Osteoblast (primary cell): Measurements from ENCODE around the gene TM4SF1. TPM values are rescaled to one million over a fixed set of nuclear protein-coding genes. Genes with fewer than 3 reads are reported as not detected.
A peak's percentile ranks its signal among the peaks of the same experiment; 100 is the strongest.

Experiments
- DNase-seq: peaks from one replicate; pipeline ENCODE4 v3.0.0; 2011; ENCODE audit warnings: low spot score, mixed read lengths; ENCODE audit not compliant: insufficient read length; ENCODE audit errors: missing footprints
- H2AFZ ChIP-seq: 2 replicates; pipeline ENCODE4 v1.6.0; 2011; ENCODE audit warnings: mild to moderate bottlenecking, low read length
- H3K27ac ChIP-seq: 2 replicates; pipeline ENCODE4 v1.5.1; 2011; ENCODE audit warnings: mild to moderate bottlenecking, low read depth, low read length, moderate library complexity
- H3K27me3 ChIP-seq: 2 replicates; pipeline ENCODE4 v1.6.0; 2012; ENCODE audit warnings: mild to moderate bottlenecking, control low read depth, inconsistent platforms, low read length, moderate library complexity; ENCODE audit not compliant: insufficient read depth
- H3K36me3 ChIP-seq: 2 replicates; pipeline ENCODE4 v1.5.1; 2011; ENCODE audit warnings: mild to moderate bottlenecking, low read length, control low read depth, moderate library complexity; ENCODE audit not compliant: insufficient read depth
- H3K4me1 ChIP-seq: 2 replicates; pipeline ENCODE4 v1.5.1; 2011; ENCODE audit warnings: mild to moderate bottlenecking, low read length, control low read depth, moderate library complexity; ENCODE audit not compliant: insufficient read depth
- H3K4me2 ChIP-seq: 2 replicates; pipeline ENCODE4 v1.6.0; 2011; ENCODE audit warnings: mild to moderate bottlenecking, low read length; ENCODE audit not compliant: insufficient read depth
- H3K4me3 ChIP-seq: fragments of 200-600 bp; sonication (generic); 3 replicates; pipeline ENCODE4 v1.5.1; 2012; ENCODE audit warnings: mild to moderate bottlenecking, low read length, inconsistent platforms; ENCODE audit not compliant: insufficient read depth
- H3K79me2 ChIP-seq: 2 replicates; pipeline ENCODE4 v1.6.0; 2012; ENCODE audit warnings: mild to moderate bottlenecking, low read length, control low read depth, inconsistent platforms; ENCODE audit not compliant: insufficient read depth
- H3K9me3 ChIP-seq: 2 replicates; pipeline ENCODE4 v1.5.1; 2011; ENCODE audit warnings: low read depth, low read length, control low read depth
- H4K20me1 ChIP-seq: 2 replicates; pipeline ENCODE4 v1.6.0; 2012; ENCODE audit warnings: mild to moderate bottlenecking, low read length, control low read depth; ENCODE audit not compliant: insufficient read depth
- total RNA-seq: library from RNA; depleted of rRNA; stranded (reverse); fragments of >200 nt; gene quantifications from 2 replicates; pipeline ENCODE4 v1.2.3, GENCODE V29; 2012
- TF ChIP-seq, protein P1 (sequence below): IDR thresholded peaks from 2 replicates; pipeline ENCODE4 v1.5.1; 2011; ENCODE audit warnings: mild to moderate bottlenecking, low read depth, low read length, moderate library complexity; ENCODE audit errors: extremely low read depth

TM4SF1 gene
- total RNA-seq, 1 donor, result 210 TPM

DNA sequence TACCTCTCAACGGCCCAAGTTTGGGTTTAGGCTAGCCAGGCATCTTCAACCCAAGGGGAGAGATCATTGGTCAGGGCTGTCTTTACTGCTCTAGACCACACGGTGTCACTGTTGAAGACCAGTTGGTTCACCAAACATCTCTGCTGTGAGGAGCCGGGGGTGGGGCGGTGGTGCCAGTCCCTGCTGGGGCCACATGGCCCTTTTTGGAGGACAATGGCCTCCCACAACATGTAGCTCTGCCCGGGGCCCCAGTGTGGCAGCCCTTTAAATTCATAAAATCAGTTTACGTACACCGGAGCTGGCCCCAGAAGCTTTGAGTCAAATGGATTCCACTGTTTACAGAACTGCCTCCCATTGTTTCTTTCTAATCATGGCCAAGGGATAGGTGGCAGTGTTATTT is 24.9 kb downstream of the TM4SF1 start:
- no peaks in the 10 kb centered on the region for H3K36me3 ChIP-seq
- no peaks in the 10 kb centered on the region for H3K27me3 ChIP-seq
- H3K4me1 ChIP-seq, result peaks cover 5% of the 10 kb centered on the region
- H2AFZ ChIP-seq, result peak overlapping the region; percentile 6
- TF ChIP-seq, protein P1, sequence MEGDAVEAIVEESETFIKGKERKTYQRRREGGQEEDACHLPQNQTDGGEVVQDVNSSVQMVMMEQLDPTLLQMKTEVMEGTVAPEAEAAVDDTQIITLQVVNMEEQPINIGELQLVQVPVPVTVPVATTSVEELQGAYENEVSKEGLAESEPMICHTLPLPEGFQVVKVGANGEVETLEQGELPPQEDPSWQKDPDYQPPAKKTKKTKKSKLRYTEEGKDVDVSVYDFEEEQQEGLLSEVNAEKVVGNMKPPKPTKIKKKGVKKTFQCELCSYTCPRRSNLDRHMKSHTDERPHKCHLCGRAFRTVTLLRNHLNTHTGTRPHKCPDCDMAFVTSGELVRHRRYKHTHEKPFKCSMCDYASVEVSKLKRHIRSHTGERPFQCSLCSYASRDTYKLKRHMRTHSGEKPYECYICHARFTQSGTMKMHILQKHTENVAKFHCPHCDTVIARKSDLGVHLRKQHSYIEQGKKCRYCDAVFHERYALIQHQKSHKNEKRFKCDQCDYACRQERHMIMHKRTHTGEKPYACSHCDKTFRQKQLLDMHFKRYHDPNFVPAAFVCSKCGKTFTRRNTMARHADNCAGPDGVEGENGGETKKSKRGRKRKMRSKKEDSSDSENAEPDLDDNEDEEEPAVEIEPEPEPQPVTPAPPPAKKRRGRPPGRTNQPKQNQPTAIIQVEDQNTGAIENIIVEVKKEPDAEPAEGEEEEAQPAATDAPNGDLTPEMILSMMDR, result peak; percentile 76
- no peak overlapping the region for H3K4me2 ChIP-seq
- H3K4me3 ChIP-seq, result no peak overlapping the region
- no peaks in the 10 kb centered on the region for H3K79me2 ChIP-seq
- no peak overlapping the region for H3K27ac ChIP-seq
- no peaks in the 10 kb centered on the region for H4K20me1 ChIP-seq
- peak; percentile 81 for DNase-seq
- H3K9me3 ChIP-seq, result no peaks in the 10 kb centered on the region

DNA sequence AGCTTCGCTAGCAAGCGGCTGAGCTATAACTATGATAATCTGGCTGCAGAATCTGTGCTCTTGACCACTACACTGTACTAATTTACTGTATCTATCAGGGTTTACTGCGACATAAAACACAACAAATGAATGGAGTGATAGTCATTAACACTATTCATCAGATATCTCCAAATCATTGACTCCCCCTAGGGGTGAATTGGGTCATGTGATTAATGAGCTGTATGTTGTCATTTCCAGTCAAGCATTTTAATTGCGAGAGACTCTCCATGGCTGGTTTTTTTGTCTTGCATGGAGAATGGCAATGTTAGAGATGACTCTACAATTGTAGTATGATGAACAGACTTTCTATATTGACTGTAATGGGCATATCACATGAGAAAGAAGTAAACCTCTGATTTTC is 33.5 kb downstream of the TM4SF1 start:
- Histone ChIP-seq H3K27me3 (no peaks in the 10 kb centered on the region), H3K4me2 (no peak overlapping the region), H3K4me1 (peaks cover 38% of the 10 kb centered on the region), H3K4me3 (no peak overlapping the region), H3K9me3 (no peaks in the 10 kb centered on the region), H3K36me3 (no peaks in the 10 kb centered on the region), H2AFZ (no peak overlapping the region), H3K27ac (no peak overlapping the region), H3K79me2 (no peaks in the 10 kb centered on the region), H4K20me1 (no peaks in the 10 kb centered on the region)
- DNase-seq, result no peak
- TF ChIP-seq, protein P1, result no peak

DNA sequence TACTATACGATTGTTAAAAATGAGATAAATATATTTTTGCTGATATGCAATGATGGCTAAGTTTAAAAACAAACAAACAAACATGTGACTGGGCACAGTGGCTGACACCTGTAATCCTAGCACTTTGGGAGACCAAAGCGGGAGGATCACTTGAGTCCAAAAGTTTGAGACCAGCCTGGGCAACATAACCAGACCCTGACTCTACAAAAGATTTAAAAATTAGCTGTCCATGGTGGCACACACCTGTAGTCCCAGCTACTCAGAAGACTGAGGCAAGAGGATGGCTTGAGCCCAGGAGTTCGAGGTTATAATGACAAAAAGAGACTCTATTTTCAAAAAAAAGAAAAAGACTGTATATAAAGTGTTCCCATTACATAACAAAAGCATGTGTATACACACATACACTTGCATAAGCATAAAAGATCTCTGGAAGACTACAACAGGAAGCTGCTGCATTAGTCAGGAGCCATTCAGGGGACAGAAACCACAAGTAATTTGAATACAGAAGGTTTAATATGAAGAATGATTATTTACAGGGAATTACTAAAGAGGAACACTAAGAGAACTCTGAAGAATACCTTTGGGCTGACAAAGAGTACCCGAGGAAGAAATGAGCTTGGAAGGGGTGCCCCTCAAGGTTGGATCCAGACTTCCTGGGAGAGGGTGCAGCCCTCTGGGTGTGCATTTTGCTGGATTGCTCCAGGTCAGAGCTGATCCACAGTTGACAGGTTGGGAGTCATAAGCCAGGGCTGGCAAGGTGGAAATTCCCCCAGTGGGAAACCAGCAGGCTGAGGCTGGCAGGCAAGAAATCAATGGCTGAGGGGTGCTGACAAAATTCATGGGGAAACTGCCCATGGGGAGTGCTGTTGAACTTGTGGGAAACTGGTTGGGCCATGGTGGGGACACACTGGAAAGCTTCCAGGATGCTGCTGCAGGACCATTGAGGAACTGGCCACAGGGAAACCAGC is 34.8 kb downstream of the TM4SF1 start:
- Histone ChIP-seq H3K9me3 (no peaks in the 10 kb centered on the region), H3K4me2 (peak overlapping the region; percentile 46), H4K20me1 (no peaks in the 10 kb centered on the region), H3K79me2 (no peaks in the 10 kb centered on the region), H3K27ac (peak overlapping the region; percentile 24), H2AFZ (no peak overlapping the region), H3K36me3 (no peaks in the 10 kb centered on the region), H3K27me3 (no peaks in the 10 kb centered on the region), H3K4me3 (no peak overlapping the region), H3K4me1 (peaks cover 38% of the 10 kb centered on the region)
- TF ChIP-seq, protein P1, result no peak
- peak; percentile 75 for DNase-seq

DNA sequence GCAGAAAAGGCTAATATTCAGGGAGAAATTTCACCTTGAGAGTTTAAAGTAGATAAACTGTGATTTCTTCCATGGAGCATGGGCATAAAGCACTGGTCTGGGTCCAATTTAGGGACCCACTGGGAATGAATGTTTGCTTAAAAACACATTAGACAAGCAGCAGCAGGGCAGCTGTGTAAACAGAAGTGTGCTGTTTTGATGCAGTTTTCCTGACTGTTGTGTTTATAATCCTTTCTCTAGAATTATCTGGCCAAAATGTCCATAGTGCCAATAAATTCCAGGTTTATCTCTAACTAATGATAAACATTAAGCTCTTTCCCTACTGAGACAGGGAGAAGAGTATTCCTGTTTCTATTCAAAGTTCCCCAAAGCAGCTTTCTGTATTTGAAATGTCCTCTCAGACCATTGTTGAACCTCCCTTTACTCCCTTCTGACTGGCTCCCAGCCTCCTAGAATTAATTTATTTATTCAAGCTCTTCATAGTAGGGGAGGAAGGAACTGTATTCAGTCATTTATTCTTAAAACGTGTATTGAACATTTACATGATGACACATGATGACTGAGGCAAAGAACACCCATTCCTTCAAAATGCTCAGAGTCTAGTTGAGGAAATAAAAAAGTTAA is 37.0 kb downstream of the TM4SF1 start:
- no peaks in the 10 kb centered on the region for H3K36me3 ChIP-seq
- H3K4me3 ChIP-seq, result peak overlapping the region; percentile 5
- peaks cover 38% of the 10 kb centered on the region for H3K4me1 ChIP-seq
- H2AFZ ChIP-seq, result peak overlapping the region; percentile 33
- H3K27ac ChIP-seq, result peak overlapping the region; percentile 82
- no peaks in the 10 kb centered on the region for H3K79me2 ChIP-seq
- H3K9me3 ChIP-seq, result no peaks in the 10 kb centered on the region
- TF ChIP-seq, protein P1, result no peak
- DNase-seq, result peak; percentile 15
- no peaks in the 10 kb centered on the region for H4K20me1 ChIP-seq
- H3K27me3 ChIP-seq, result no peaks in the 10 kb centered on the region
- peak overlapping the region; percentile 69 for H3K4me2 ChIP-seq
